Spleen (tissue), 7 donors: ENCODE data around the gene CTDSPL.

Experiments used
- CTCF ChIP-seq, 11 experiments: fragments of 200-600 bp in 7 of 11; fragments of 450-650 bp in 4 of 11; sonication (generic) in 4 of 11; IDR thresholded peaks in 8 of 11; conservative IDR thresholded peaks in 3 of 11; 1 replicate in 7 of 11; 2 replicates in 4 of 11; pipeline versions ENCODE4 v1.4.0 to v1.8.0; 2016 to 2021; ENCODE audit warnings: antibody characterized with exemption in 11 of 11, inconsistent platforms in 4 of 11, mild to moderate bottlenecking in 1 of 11
- POLR2AphosphoS5 ChIP-seq, 3 donors: sonication (generic); formaldehyde crosslinking; IDR thresholded peaks; one replicate each; pipeline ENCODE4 v1.5.1; 2017; ENCODE audit warnings: antibody characterized with exemption in 3 of 3
- donor health status: DM: no; HTN: no; CAD: no; lungs with moderate emphysema.
- donor health status: DM: no; HTN: no; CAD: no.
- donor health status: DM: no; HTN: no; CAD: no.

GRCh38 chr3:37819591-37819990 is 42.1 kb upstream of the CTDSPL start:
- no peak for TF ChIP-seq POLR2AphosphoS5 (IDR thresholded peaks at IDR 0.05)
- TF ChIP-seq CTCF (IDR thresholded peaks at IDR 0.05 in 8 of 11, conservative IDR thresholded peaks at IDR 0.05 in 3 of 11), result no peak
